Measurements from ENCODE around the gene ARL16. TPM values are rescaled to one million over a fixed set of nuclear protein-coding genes. Genes with fewer than 3 reads are reported as not detected.
A peak's percentile ranks its signal among the peaks of the same experiment; 100 is the strongest.

ARL16 gene
- polyA plus RNA-seq, 1 experiment: 44.7 TPM

DNA sequence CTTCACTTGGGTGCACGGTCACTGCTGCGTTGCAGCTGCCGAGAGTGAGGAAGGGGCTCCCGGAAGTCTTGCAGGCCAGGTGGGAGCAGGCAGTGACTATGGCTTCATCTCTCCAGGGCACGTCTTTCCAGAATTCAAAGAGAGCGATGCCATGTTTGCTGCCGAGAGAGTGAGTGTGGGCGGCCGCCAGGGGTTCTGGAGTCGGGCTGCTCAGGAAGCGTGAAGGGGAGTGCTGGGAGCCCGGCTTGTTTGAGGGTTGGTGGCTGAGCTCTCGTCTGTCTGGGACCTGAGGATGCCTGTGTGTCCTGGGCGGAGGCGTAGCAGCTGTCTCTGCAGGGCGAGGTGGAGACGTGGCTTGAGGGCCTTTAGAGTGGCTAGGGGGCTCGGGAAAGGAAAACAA, 6.5 kb upstream of the ARL16 start:
- ChIA-PET CTCF (no interaction called here), POLR2A (no interaction called here)
- TF ChIP-seq, protein P1, sequence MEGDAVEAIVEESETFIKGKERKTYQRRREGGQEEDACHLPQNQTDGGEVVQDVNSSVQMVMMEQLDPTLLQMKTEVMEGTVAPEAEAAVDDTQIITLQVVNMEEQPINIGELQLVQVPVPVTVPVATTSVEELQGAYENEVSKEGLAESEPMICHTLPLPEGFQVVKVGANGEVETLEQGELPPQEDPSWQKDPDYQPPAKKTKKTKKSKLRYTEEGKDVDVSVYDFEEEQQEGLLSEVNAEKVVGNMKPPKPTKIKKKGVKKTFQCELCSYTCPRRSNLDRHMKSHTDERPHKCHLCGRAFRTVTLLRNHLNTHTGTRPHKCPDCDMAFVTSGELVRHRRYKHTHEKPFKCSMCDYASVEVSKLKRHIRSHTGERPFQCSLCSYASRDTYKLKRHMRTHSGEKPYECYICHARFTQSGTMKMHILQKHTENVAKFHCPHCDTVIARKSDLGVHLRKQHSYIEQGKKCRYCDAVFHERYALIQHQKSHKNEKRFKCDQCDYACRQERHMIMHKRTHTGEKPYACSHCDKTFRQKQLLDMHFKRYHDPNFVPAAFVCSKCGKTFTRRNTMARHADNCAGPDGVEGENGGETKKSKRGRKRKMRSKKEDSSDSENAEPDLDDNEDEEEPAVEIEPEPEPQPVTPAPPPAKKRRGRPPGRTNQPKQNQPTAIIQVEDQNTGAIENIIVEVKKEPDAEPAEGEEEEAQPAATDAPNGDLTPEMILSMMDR (IDR thresholded peaks at IDR 0.05; ENCODE audit: low read depth, low read length): no peak
- no peak for DNase-seq (ENCODE audit: low read depth, low spot score)
- H3K27ac ChIP-seq (ENCODE audit: low read depth, low read length): no peak overlapping the region
- no peak overlapping the region for H3K4me3 ChIP-seq (ENCODE audit: low read depth, low read length)
- no peaks in the 10 kb centered on the region; the same call in 1 of the 2 replicates for H3K9me3 ChIP-seq (ENCODE audit: control insufficient read depth, insufficient read depth, low read length)
- H3K27me3 ChIP-seq (ENCODE audit: control insufficient read depth, insufficient read depth, low read length): no peaks in the 10 kb centered on the region

DNA sequence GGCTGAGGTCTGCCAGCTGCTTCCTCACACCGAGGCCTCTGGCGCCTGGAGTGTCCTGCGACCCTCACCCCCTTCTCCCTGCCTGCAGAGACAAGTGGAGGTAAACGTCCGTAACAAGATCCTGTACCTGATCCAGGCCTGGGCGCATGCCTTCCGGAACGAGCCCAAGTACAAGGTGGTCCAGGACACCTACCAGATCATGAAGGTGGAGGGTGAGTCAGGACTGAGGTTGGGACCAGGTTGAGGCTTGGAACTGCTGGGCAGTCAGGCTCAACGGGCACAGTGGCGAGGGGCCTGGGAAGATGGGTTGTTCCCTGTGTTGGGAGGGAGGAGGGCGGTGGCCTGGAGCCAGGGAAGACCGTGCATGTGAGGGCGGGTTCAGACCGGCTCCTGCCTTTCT, 5.0 kb upstream of the ARL16 start:
- Histone ChIP-seq H3K9me3 (ENCODE audit: control insufficient read depth, insufficient read depth, low read length) (no peaks in the 10 kb centered on the region; the same call in 1 of the 2 replicates), H3K27ac (ENCODE audit: low read depth, low read length) (no peak overlapping the region), H3K4me3 (ENCODE audit: low read depth, low read length) (no peak overlapping the region), H3K27me3 (ENCODE audit: control insufficient read depth, insufficient read depth, low read length) (no peaks in the 10 kb centered on the region)
- no peak for DNase-seq (ENCODE audit: low read depth, low spot score)
- ChIA-PET POLR2A (no interaction called here), CTCF (no interaction called here)
- TF ChIP-seq, protein P1 (IDR thresholded peaks at IDR 0.05; ENCODE audit: low read depth, low read length): no peak

DNA sequence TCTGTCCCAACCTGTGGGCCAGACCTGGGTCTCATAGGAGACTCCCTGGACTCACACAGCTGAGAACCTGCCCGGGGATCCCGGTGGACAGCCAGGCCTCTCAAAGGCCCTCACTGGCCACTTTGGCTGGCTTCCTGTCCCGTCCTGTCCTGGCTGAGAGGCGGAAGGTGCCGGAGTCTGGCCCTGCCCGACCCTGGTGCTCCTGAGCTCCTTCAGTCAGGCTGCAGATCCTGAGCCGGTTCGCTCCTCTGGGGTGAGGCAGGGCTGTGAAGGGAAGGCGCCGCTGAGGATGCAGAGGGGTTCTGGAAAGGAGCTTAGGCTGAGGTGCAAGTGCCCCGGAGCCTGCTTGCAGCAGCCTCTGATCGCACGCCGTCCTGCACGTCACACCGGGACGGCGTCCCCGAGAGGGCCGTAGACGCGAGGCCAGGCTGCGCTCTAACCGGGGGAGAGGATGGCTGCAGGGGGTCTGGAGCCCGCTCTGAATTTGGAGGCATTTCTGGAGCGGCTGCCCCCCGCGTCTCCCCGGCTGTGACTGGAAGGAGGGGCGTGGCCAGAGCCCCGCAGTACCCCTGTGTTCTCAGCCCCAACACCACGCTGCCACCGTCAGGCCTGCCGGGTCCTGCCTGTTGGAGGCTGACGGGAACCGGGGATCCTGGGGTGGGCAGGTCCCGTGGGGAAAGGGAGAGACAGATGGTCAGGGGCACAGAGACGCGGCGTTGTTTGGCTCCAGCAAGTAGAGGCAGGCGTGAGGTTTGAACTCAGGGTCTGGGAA, 4.4 kb upstream of the ARL16 start:
- TF ChIP-seq, protein P1 (IDR thresholded peaks at IDR 0.05; ENCODE audit: low read depth, low read length): no peak
- H3K27me3 ChIP-seq (ENCODE audit: control insufficient read depth, insufficient read depth, low read length): no peaks in the 10 kb centered on the region
- POLR2A ChIA-PET: no interaction called here
- no peaks in the 10 kb centered on the region; the same call in 1 of the 2 replicates for H3K9me3 ChIP-seq (ENCODE audit: control insufficient read depth, insufficient read depth, low read length)
- DNase-seq (ENCODE audit: low read depth, low spot score): no peak
- no peak overlapping the region for H3K27ac ChIP-seq (ENCODE audit: low read depth, low read length)
- CTCF ChIA-PET: no interaction called here
- H3K4me3 ChIP-seq (ENCODE audit: low read depth, low read length): no peak overlapping the region

DNA sequence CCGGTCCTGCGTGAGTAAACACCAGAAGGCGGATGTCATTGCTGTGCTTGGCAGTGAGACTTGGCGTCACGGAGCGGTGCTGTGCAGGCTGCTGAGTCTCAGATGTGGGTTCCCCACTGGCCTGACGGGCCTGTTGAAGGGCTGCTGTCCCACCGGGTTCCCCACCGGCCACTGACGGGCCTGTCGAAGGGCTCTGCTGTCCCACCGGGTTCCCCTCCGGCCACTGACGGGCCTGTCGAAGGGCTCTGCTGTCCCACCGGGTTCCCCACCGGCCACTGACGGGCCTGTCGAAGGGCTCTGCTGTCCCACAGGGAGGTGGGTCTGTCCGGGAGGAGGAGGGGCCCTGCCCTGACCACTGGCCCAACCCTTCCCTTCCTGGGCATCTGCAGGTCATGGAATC, 3.0 kb upstream of the ARL16 start:
- Histone ChIP-seq H3K4me3 (ENCODE audit: low read depth, low read length) (no peak overlapping the region), H3K9me3 (ENCODE audit: control insufficient read depth, insufficient read depth, low read length) (no peaks in the 10 kb centered on the region; the same call in 1 of the 2 replicates), H3K27me3 (ENCODE audit: control insufficient read depth, insufficient read depth, low read length) (no peaks in the 10 kb centered on the region), H3K27ac (ENCODE audit: low read depth, low read length) (no peak overlapping the region)
- ChIA-PET CTCF (no interaction called here), POLR2A (no interaction called here)
- TF ChIP-seq, protein P1 (IDR thresholded peaks at IDR 0.05; ENCODE audit: low read depth, low read length): no peak
- no peak for DNase-seq (ENCODE audit: low read depth, low spot score)

DNA sequence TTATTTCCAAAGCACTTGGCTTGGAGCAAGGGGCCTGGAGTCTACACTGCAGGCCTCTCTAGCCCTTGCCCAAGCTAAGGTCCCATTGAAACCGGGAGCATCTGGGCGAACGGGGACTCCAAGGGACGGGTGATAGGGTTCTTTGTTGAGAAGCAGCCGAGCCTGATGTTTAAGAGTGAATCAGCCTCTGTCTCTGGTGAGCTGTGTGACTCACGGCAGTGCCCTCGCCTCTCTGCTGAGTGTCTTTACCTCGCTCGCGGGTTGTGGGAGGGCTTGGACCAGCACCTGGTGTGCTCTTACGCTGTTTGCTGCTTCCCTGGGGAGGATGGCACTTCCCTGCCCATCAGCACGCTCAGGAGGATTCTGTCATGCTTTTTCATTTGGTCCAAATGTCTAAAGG, 1.5 kb upstream of the ARL16 start:
- H3K4me3 ChIP-seq (ENCODE audit: low read depth, low read length): peak overlapping the region; percentile 79
- ChIA-PET CTCF (interaction anchor here (1.1 kb wide), 1 partner anchor 17 kb away, joined by 3 read pairs; no protein-coding TSS in a partner anchor), POLR2A (interaction anchor here (1.4 to 3.4 kb wide), 3 partner anchors 11 to 19 kb away, joined by 4 to 35 read pairs (median 6); partner anchors contain the start of genes CCDC137, MRPL12 and OXLD1)
- DNase-seq (ENCODE audit: low read depth, low spot score): peak; percentile 23
- no peaks in the 10 kb centered on the region; the same call in 1 of the 2 replicates for H3K9me3 ChIP-seq (ENCODE audit: control insufficient read depth, insufficient read depth, low read length)
- peak overlapping the region; percentile 94 for H3K27ac ChIP-seq (ENCODE audit: low read depth, low read length)
- TF ChIP-seq, protein P1 (IDR thresholded peaks at IDR 0.05; ENCODE audit: low read depth, low read length): no peak
- no peaks in the 10 kb centered on the region for H3K27me3 ChIP-seq (ENCODE audit: control insufficient read depth, insufficient read depth, low read length)

Measured in AG04450 (cell line).